ENCODE data around the gene GART. TPM values are rescaled to one million over a fixed set of nuclear protein-coding genes. Genes with fewer than 3 reads are reported as not detected.

GART gene
- total RNA-seq, 1 experiment from 2014 or later = 142 TPM

GRCh38 chr21:33572350-33572749, 30.4 kb upstream of the GART start:
- Histone ChIP-seq H3F3A (ENCODE audit: low read length, unreplicated experiment) (peaks cover 10% of the 10 kb centered on the region), H3K79me2 (ENCODE audit: low read length) (0 out of 2 replicates have a peak, but pooled peaks cover 4% of the 10 kb centered on the region), H3K27ac (ENCODE audit: low read length) (no peak overlapping the region), H3K9me3 (ENCODE audit: low read length) (no peaks in the 10 kb centered on the region), H3K9ac (ENCODE audit: low read length) (no peak overlapping the region), H3K4me1 (ENCODE audit: insufficient read depth, low read length) (peaks cover 3% of the 10 kb centered on the region; the same call in 1 of the 2 replicates), H4K20me1 (ENCODE audit: low read length) (peaks cover 10% of the 10 kb centered on the region; the same call in 1 of the 2 replicates), H3K27me3 (ENCODE audit: low read length) (no peaks in the 10 kb centered on the region), H3K4me2 (ENCODE audit: low read length) (no peak overlapping the region), H3K4me3 (ENCODE audit: low read length) (no peak overlapping the region), H3K36me3 (ENCODE audit: low read depth, low read length) (peaks cover 89% of the 10 kb centered on the region), H2AFZ (ENCODE audit: low read length) (no peak overlapping the region), H3K9me2 (replicated peaks; ENCODE audit: low read length) (no peaks in the 10 kb centered on the region)
- ATAC-seq (no peak), DNase-seq (no peak)
- intact Hi-C loops (cut with micrococcal nuclease) = no loop called here
- POLR2A ChIA-PET (ENCODE audit: unreplicated experiment) = no interaction called here
- CTCF ChIA-PET = interaction anchor here (2.0 kb wide), 1 partner anchor 33 kb away, joined by 6 read pairs; no protein-coding TSS in a partner anchor
- TF ChIP-seq, protein P1, sequence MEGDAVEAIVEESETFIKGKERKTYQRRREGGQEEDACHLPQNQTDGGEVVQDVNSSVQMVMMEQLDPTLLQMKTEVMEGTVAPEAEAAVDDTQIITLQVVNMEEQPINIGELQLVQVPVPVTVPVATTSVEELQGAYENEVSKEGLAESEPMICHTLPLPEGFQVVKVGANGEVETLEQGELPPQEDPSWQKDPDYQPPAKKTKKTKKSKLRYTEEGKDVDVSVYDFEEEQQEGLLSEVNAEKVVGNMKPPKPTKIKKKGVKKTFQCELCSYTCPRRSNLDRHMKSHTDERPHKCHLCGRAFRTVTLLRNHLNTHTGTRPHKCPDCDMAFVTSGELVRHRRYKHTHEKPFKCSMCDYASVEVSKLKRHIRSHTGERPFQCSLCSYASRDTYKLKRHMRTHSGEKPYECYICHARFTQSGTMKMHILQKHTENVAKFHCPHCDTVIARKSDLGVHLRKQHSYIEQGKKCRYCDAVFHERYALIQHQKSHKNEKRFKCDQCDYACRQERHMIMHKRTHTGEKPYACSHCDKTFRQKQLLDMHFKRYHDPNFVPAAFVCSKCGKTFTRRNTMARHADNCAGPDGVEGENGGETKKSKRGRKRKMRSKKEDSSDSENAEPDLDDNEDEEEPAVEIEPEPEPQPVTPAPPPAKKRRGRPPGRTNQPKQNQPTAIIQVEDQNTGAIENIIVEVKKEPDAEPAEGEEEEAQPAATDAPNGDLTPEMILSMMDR (conservative IDR thresholded peaks at IDR 0.05; ENCODE audit: low read depth, low read length) = no peak
- TF ChIP-seq EZH2phosphoT487 (IDR thresholded peaks at IDR 0.05; ENCODE audit: borderline replicate concordance, low read length) (no peak), EZH2 (IDR thresholded peaks at IDR 0.05; ENCODE audit: low read length, unreplicated experiment) (no peak)
- no TSS peak for BruUV-seq (replicated peaks)

- CTCF ChIA-PET = no interaction called here
- Histone ChIP-seq H3K27ac (ENCODE audit: low read length) (no peak overlapping the region), H4K20me1 (ENCODE audit: low read length) (0 out of 2 replicates have a peak, but pooled peaks cover 4% of the 10 kb centered on the region), H2AFZ (ENCODE audit: low read length) (no peak overlapping the region), H3K27me3 (ENCODE audit: low read length) (no peaks in the 10 kb centered on the region), H3K9me3 (ENCODE audit: low read length) (no peaks in the 10 kb centered on the region), H3K79me2 (ENCODE audit: low read length) (peaks cover 9% of the 10 kb centered on the region; the same call in 1 of the 2 replicates), H3K4me2 (ENCODE audit: low read length) (no peak overlapping the region), H3K9ac (ENCODE audit: low read length) (no peak overlapping the region), H3K36me3 (ENCODE audit: low read depth, low read length) (peaks cover 78% of the 10 kb centered on the region), H3K4me3 (ENCODE audit: low read length) (no peak overlapping the region), H3K4me1 (ENCODE audit: insufficient read depth, low read length) (no peaks in the 10 kb centered on the region), H3F3A (ENCODE audit: low read length, unreplicated experiment) (no peaks in the 10 kb centered on the region), H3K9me2 (replicated peaks; ENCODE audit: low read length) (no peaks in the 10 kb centered on the region)
- no peak for DNase-seq
- TF ChIP-seq, protein P1 (conservative IDR thresholded peaks at IDR 0.05; ENCODE audit: low read depth, low read length) = no peak
- TF ChIP-seq EZH2phosphoT487 (IDR thresholded peaks at IDR 0.05; ENCODE audit: borderline replicate concordance, low read length) (no peak), EZH2 (IDR thresholded peaks at IDR 0.05; ENCODE audit: low read length, unreplicated experiment) (no peak)
- intact Hi-C loops (cut with micrococcal nuclease) = no loop called here
- POLR2A ChIA-PET (ENCODE audit: unreplicated experiment) = no interaction called here
- no peak for ATAC-seq
- BruUV-seq (replicated peaks) = TSS peak; percentile 11
Measured at GRCh38 chr21:33569991-33570390, 28.1 kb upstream of the GART start.

DNA sequence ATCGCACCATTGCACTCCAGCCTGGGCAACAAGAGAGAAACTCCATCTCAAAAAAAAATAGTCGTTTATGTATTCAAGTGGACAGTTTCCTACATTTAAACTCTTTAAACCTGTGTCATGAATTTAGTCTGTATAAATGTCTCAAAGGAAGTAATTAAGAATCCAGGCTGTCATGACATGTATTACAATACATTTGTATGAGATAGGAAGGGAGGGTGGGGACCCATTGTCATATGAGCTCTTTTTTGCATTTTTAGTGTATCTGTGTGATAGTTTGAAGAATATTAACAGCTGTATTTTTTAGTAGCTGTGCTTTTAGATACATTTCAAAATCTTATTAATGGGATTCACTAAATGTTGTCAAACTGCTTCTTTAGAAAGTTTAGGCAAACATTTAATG, 26.5 kb upstream of the GART start:
- Histone ChIP-seq H3K4me3 (ENCODE audit: low read length) (no peak overlapping the region), H3K4me1 (ENCODE audit: insufficient read depth, low read length) (no peaks in the 10 kb centered on the region), H3K79me2 (ENCODE audit: low read length) (peaks cover 22% of the 10 kb centered on the region), H4K20me1 (ENCODE audit: low read length) (peaks cover 11% of the 10 kb centered on the region; the same call in 1 of the 2 replicates), H3K9me2 (replicated peaks; ENCODE audit: low read length) (no peaks in the 10 kb centered on the region), H3K36me3 (ENCODE audit: low read depth, low read length) (peaks cover 71% of the 10 kb centered on the region), H2AFZ (ENCODE audit: low read length) (no peak overlapping the region), H3K27me3 (ENCODE audit: low read length) (no peaks in the 10 kb centered on the region), H3K4me2 (ENCODE audit: low read length) (no peak overlapping the region), H3K9me3 (ENCODE audit: low read length) (no peaks in the 10 kb centered on the region), H3K9ac (ENCODE audit: low read length) (no peak overlapping the region), H3K27ac (ENCODE audit: low read length) (no peak overlapping the region), H3F3A (ENCODE audit: low read length, unreplicated experiment) (no peaks in the 10 kb centered on the region)
- ChIA-PET CTCF (interaction anchor here (0.6 kb wide), 1 partner anchor 25 kb away, joined by 3 read pairs; no protein-coding TSS in a partner anchor), POLR2A (ENCODE audit: unreplicated experiment) (interaction anchor here (0.6 to 0.7 kb wide), 2 partner anchors 12 to 1591 kb away, joined by 5 to 8 read pairs; no protein-coding TSS in a partner anchor)
- ATAC-seq (no peak), DNase-seq (no peak)
- TF ChIP-seq, protein P1 (conservative IDR thresholded peaks at IDR 0.05; ENCODE audit: low read depth, low read length) = no peak
- TF ChIP-seq EZH2 (IDR thresholded peaks at IDR 0.05; ENCODE audit: low read length, unreplicated experiment) = no peak
- no peak for TF ChIP-seq EZH2phosphoT487 (IDR thresholded peaks at IDR 0.05; ENCODE audit: borderline replicate concordance, low read length)
- BruUV-seq (replicated peaks) = no TSS peak
- intact Hi-C loops (cut with micrococcal nuclease) = no loop called here

Measured in PC-3 (cell line).